Endodermal cell (in vitro differentiated cells): ENCODE measurements around the gene MEF2A. TPM values are rescaled to one million over a fixed set of nuclear protein-coding genes. Genes with fewer than 3 reads are reported as not detected.

Source experiments
- DNase-seq: peaks from one replicate; pipeline ENCODE4 v3.0.0-alpha.2; 2017
- H3K27ac ChIP-seq: 2 replicates; pipeline ENCODE4 v1.5.1; 2013; ENCODE audit warnings: mild to moderate bottlenecking, low read depth, low read length, moderate library complexity
- H3K27me3 ChIP-seq: 2 replicates; pipeline ENCODE4 v1.6.1; 2013; ENCODE audit warnings: mild to moderate bottlenecking, low read length, moderate library complexity; ENCODE audit not compliant: insufficient read depth, control insufficient read depth, poor library complexity, severe bottlenecking
- H3K36me3 ChIP-seq: 2 replicates; pipeline ENCODE4 v1.7.0; 2013; ENCODE audit warnings: mild to moderate bottlenecking, low read length, moderate library complexity; ENCODE audit not compliant: control insufficient read depth, insufficient read depth
- H3K4me1 ChIP-seq: one replicate; pipeline ENCODE4 v1.7.0; 2013; ENCODE audit warnings: low read length; ENCODE audit not compliant: control insufficient read depth, insufficient read depth
- H3K4me3 ChIP-seq: 2 replicates; pipeline ENCODE4 v1.5.1; 2013; ENCODE audit warnings: mild to moderate bottlenecking, low read length, moderate library complexity
- H3K9ac ChIP-seq: 2 replicates; pipeline ENCODE4 v1.6.1; 2013; ENCODE audit warnings: mild to moderate bottlenecking, low read length, moderate library complexity; ENCODE audit not compliant: poor library complexity, severe bottlenecking; ENCODE audit errors: extremely low read depth
- H3K9me3 ChIP-seq: 2 replicates; pipeline ENCODE4 v1.6.1; 2013; ENCODE audit warnings: mild to moderate bottlenecking, low read length, moderate library complexity; ENCODE audit not compliant: control insufficient read depth
- H3K27ac Mint-ChIP-seq: 2 replicates; pipeline ENCODE4 v1.8.0; 2020; ENCODE audit warnings: mixed read lengths
- H3K27me3 Mint-ChIP-seq: 2 replicates; pipeline ENCODE4 v1.8.0; 2021; ENCODE audit warnings: mild to moderate bottlenecking, mixed read lengths; ENCODE audit not compliant: insufficient read depth
- H3K36me3 Mint-ChIP-seq: 2 replicates; pipeline ENCODE4 v1.8.0; 2020; ENCODE audit warnings: low read depth, mixed read lengths
- H3K4me1 Mint-ChIP-seq: 2 replicates; pipeline ENCODE4 v1.8.0; 2020; ENCODE audit warnings: mixed read lengths
- H3K4me3 Mint-ChIP-seq: 2 replicates; pipeline ENCODE4 v1.8.0; 2020; ENCODE audit warnings: mild to moderate bottlenecking, moderate library complexity, mixed read lengths
- H3K9me3 Mint-ChIP-seq: 2 replicates; pipeline ENCODE4 v1.8.0; 2020; ENCODE audit warnings: mild to moderate bottlenecking, mixed read lengths
- CTCF ChIP-seq: fragments of 200-600 bp; sonication (generic); conservative IDR thresholded peaks from 2 replicates; pipeline ENCODE4 v1.5.0; 2021; ENCODE audit warnings: antibody characterized with exemption, mild to moderate bottlenecking
- WGBS, 2 experiments: methylation state at CpG; one replicate each; pipeline versions ENCODE4 v1.1.5 to v1.1.7; 2013; ENCODE audit warnings: missing lambda C conversion rate in 2 of 2, mixed read lengths in 1 of 2; ENCODE audit not compliant: insufficient coverage in 1 of 2, insufficient read length in 1 of 2; 5-methylcytosine and 5-hydroxymethylcytosine counted together
- total RNA-seq, 2 donors: library from RNA; stranded (reverse); fragmentation: NEBNext Ultra II Directional in 1 of 2; extraction: Animal tissue kit (Norgen Biotek cat#: 25700) in 1 of 2; gene quantifications; 2 replicates in 1 of 2; 3 replicates in 1 of 2; pipeline ENCODE4 v1.2.1, GENCODE V29; 2021

MEF2A gene
- total RNA-seq, 2 donors from 2014 or later = 23.5 to 28.6 TPM

- H3K36me3 Mint-ChIP-seq = peaks cover 11% of the 10 kb centered on the region
- H3K9me3 Mint-ChIP-seq = peaks cover 7% of the 10 kb centered on the region
- H3K9ac ChIP-seq = no peak overlapping the region
- H3K27ac ChIP-seq = no peak overlapping the region
- no peak for DNase-seq
- H3K27me3 Mint-ChIP-seq = no peaks in the 10 kb centered on the region
- no peak overlapping the region for H3K4me3 ChIP-seq
- no peaks in the 10 kb centered on the region for H3K36me3 ChIP-seq
- no peak overlapping the region for H3K4me3 Mint-ChIP-seq
- peaks cover 6% of the 10 kb centered on the region for H3K4me1 ChIP-seq
- no peak for TF ChIP-seq CTCF
- peaks cover 9% of the 10 kb centered on the region for H3K9me3 ChIP-seq
- WGBS, 2 experiments = 83% methylated on average over 3 of the region's 3 CpGs; no CpG with 5 or more reads in 1 of the 2 experiments
- no peaks in the 10 kb centered on the region for H3K27me3 ChIP-seq
- peak overlapping the region; percentile 70 for H3K27ac Mint-ChIP-seq
- H3K4me1 Mint-ChIP-seq = peaks cover 32% of the 10 kb centered on the region
Observed at GRCh38 chr15:99580076-99580475, 14.3 kb downstream of the MEF2A start.

GRCh38 chr15:99582508-99582960 is 16.8 kb downstream of the MEF2A start:
- Histone ChIP-seq H3K9me3 (peaks cover 24% of the 10 kb centered on the region), H3K27ac (no peak overlapping the region), H3K4me1 (peaks cover 6% of the 10 kb centered on the region), H3K27me3 (no peaks in the 10 kb centered on the region), H3K4me3 (no peak overlapping the region), H3K36me3 (no peaks in the 10 kb centered on the region), H3K9ac (no peak overlapping the region)
- H3K36me3 Mint-ChIP-seq = peaks cover 27% of the 10 kb centered on the region
- H3K27ac Mint-ChIP-seq = no peak overlapping the region
- DNase-seq = no peak
- H3K9me3 Mint-ChIP-seq = peaks cover 19% of the 10 kb centered on the region
- no peaks in the 10 kb centered on the region for H3K27me3 Mint-ChIP-seq
- 95 to 97% methylated on average over 3 to 4 of the region's 4 CpGs for whole genome bisulfite sequencing, 2 experiments
- H3K4me1 Mint-ChIP-seq = peaks cover 32% of the 10 kb centered on the region
- H3K4me3 Mint-ChIP-seq = no peak overlapping the region
- TF ChIP-seq CTCF = no peak

- no peak overlapping the region for H3K27ac ChIP-seq
- no peak overlapping the region for H3K9ac ChIP-seq
- no peak for TF ChIP-seq CTCF
- 95 to 100% methylated on average over 1 to 2 of the region's 2 CpGs for WGBS, 2 experiments
- Mint-ChIP-seq H3K4me1 (peaks cover 17% of the 10 kb centered on the region), H3K36me3 (peaks cover 30% of the 10 kb centered on the region), H3K9me3 (peaks cover 23% of the 10 kb centered on the region), H3K27me3 (no peaks in the 10 kb centered on the region), H3K4me3 (no peak overlapping the region), H3K27ac (no peak overlapping the region)
- peaks cover 24% of the 10 kb centered on the region for H3K9me3 ChIP-seq
- no peaks in the 10 kb centered on the region for H3K27me3 ChIP-seq
- DNase-seq = no peak
- H3K4me1 ChIP-seq = peaks cover 6% of the 10 kb centered on the region
- H3K36me3 ChIP-seq = no peaks in the 10 kb centered on the region
- H3K4me3 ChIP-seq = no peak overlapping the region
Observed at GRCh38 chr15:99584081-99584600, 18.4 kb downstream of the MEF2A start.
